HCT116 (cell line): ENCODE measurements around the gene ARMH3. TPM values are rescaled to one million over a fixed set of nuclear protein-coding genes. Genes with fewer than 3 reads are reported as not detected.

Experiments
- ATAC-seq: fragments of 200-7000 bp; cut with Tn5 transposase; 2 replicates; pipeline ENCODE4 v1.9.1; 2020; ENCODE audit warnings: mild to moderate bottlenecking, moderate library complexity
- BruUV-seq: library from RNA; stranded (reverse); fragments of 400-500 nt; replicated peaks from 2 replicates; lab custom pipeline; 2021; lab: Mats Ljungman, UMichigan
- CTCF ChIA-PET: fragments of 300-600 bp; sonication (Branson Sonifier 250); formaldehyde crosslinking; loops from one replicate; lab custom pipeline; 2021; ENCODE audit warnings: antibody characterized with exemption; lab: Charles Lee
- POLR2A ChIA-PET: fragments of 300-600, 350-600 bp; sonication (Branson Sonifier 250); formaldehyde crosslinking; loops from one replicate; lab custom pipeline; 2021; ENCODE audit warnings: antibody characterized with exemption; lab: Charles Lee
- RAD21 ChIA-PET, 2 experiments: fragments of 300-600 bp; sonication (Branson Sonifier 250); formaldehyde crosslinking; loops; one replicate each; lab custom pipeline; 2023; ENCODE audit warnings: low total read pairs in 2 of 2; ENCODE audit not compliant: uncharacterized antibody in 2 of 2, unreplicated experiment in 2 of 2, low non-redundant PET in 1 of 2; lab: Charles Lee
- DNase-seq: peaks from one replicate; pipeline ENCODE4 v3.0.0-alpha.2; 2010; ENCODE audit warnings: low read depth, low spot score
- H2AFZ ChIP-seq: fragments of 200-600 bp; shearing (Covaris generic), sonication (generic); 2 replicates; pipeline ENCODE4 v1.6.1; 2017; ENCODE audit warnings: low read depth, mixed run types, mixed read lengths, antibody characterized with exemption, low read length; ENCODE audit not compliant: poor library complexity, severe bottlenecking
- H3K27ac ChIP-seq: 2 replicates; pipeline ENCODE4 v1.5.1; 2012; ENCODE audit warnings: low read depth, low read length
- H3K27me3 ChIP-seq: fragments of 200-600 bp; sonication (generic); 2 replicates; pipeline ENCODE4 v1.6.1; 2016; ENCODE audit warnings: mixed run types, low read length, mixed read lengths; ENCODE audit not compliant: insufficient read depth
- H3K36me3 ChIP-seq, 2 experiments: fragments of 200-500 bp in 1 of 2; fragments of 200-600 bp in 1 of 2; sonication (Bioruptor generic) in 1 of 2; sonication (generic) in 1 of 2; 2 replicates each; pipeline versions ENCODE4 v1.5.1 to v1.6.1; 2014 to 2016; ENCODE audit warnings: low read length in 2 of 2, inconsistent platforms in 1 of 2, mixed read lengths in 1 of 2, mixed run types in 1 of 2; ENCODE audit not compliant: insufficient read depth in 2 of 2, control insufficient read depth in 1 of 2
- H3K4me1 ChIP-seq, 2 experiments: fragments of 200-600 bp in 1 of 2; sonication (generic) in 1 of 2; 2 replicates each; pipeline versions ENCODE4 v1.5.1 to v1.6.1; 2012 to 2017; ENCODE audit warnings: low read length in 2 of 2, inconsistent platforms in 1 of 2, mild to moderate bottlenecking in 1 of 2, mixed read lengths in 1 of 2, mixed run types in 1 of 2, moderate library complexity in 1 of 2; ENCODE audit not compliant: insufficient read depth in 2 of 2, control insufficient read depth in 1 of 2
- H3K4me2 ChIP-seq: fragments of 200-600 bp; sonication (generic); 2 replicates; pipeline ENCODE4 v1.6.1; 2017; ENCODE audit warnings: mixed run types, low read length, mixed read lengths
- H3K4me3 ChIP-seq, 2 experiments: fragments of 200-600 bp in 1 of 2; sonication (generic) in 1 of 2; replicated peaks in 1 of 2; 2 replicates each; pipeline ENCODE4 v1.5.1; 2011 to 2016; ENCODE audit warnings: low read length in 2 of 2, control low read depth in 1 of 2, low read depth in 1 of 2, mild to moderate bottlenecking in 1 of 2, mixed read lengths in 1 of 2, mixed run types in 1 of 2
- H3K79me2 ChIP-seq: fragments of 200-600 bp; sonication (generic); 2 replicates; pipeline ENCODE4 v1.6.1; 2017; ENCODE audit warnings: mild to moderate bottlenecking, mixed run types, low read length, moderate library complexity, mixed read lengths; ENCODE audit not compliant: insufficient read depth
- H3K9ac ChIP-seq: fragments of 200-600 bp; sonication (generic); 2 replicates; pipeline ENCODE4 v1.6.1; 2016; ENCODE audit warnings: low read length, mixed read lengths
- H3K9me2 ChIP-seq: fragments of 200-600 bp; sonication (generic), shearing (Covaris generic); 2 replicates; pipeline ENCODE4 v1.6.1; 2017; ENCODE audit warnings: mixed run types, mild to moderate bottlenecking, moderate library complexity; ENCODE audit not compliant: insufficient read depth
- H3K9me3 ChIP-seq, 2 experiments: fragments of 200-500 bp in 1 of 2; fragments of 200-600 bp in 1 of 2; sonication (Bioruptor generic) in 1 of 2; sonication (generic) in 1 of 2; 2 replicates each; pipeline ENCODE4 v1.6.1; 2014 to 2017; ENCODE audit warnings: low read length in 2 of 2, mixed read lengths in 2 of 2, inconsistent platforms in 1 of 2, low read depth in 1 of 2, mild to moderate bottlenecking in 1 of 2, mixed run types in 1 of 2, moderate library complexity in 1 of 2; ENCODE audit not compliant: control insufficient read depth in 1 of 2, insufficient read depth in 1 of 2
- H4K20me1 ChIP-seq: fragments of 200-600 bp; sonication (generic), shearing (Covaris generic); 2 replicates; pipeline ENCODE4 v1.6.1; 2017; ENCODE audit warnings: mixed run types, mild to moderate bottlenecking, moderate library complexity; ENCODE audit not compliant: insufficient read depth
- ATF3 ChIP-seq: IDR thresholded peaks from 2 replicates; pipeline ENCODE4 v1.6.1; 2012
- EZH2phosphoT487 ChIP-seq: fragments of 200-600 bp; IDR thresholded peaks from 2 replicates; pipeline ENCODE4 v1.6.1; 2018; ENCODE audit warnings: antibody characterized with exemption, borderline replicate concordance
- JUND ChIP-seq: IDR thresholded peaks from 2 replicates; pipeline ENCODE4 v1.6.1; 2012
- MAX ChIP-seq: IDR thresholded peaks from 2 replicates; pipeline ENCODE4 v1.6.1; 2012
- POLR2AphosphoS5 ChIP-seq: IDR thresholded peaks from 2 replicates; pipeline ENCODE4 v1.6.1; 2011; ENCODE audit warnings: mild to moderate bottlenecking, low read depth, low read length, moderate library complexity
- RAD21 ChIP-seq: IDR thresholded peaks from 2 replicates; pipeline ENCODE4 v1.6.1; 2012; ENCODE audit warnings: low read depth, mild to moderate bottlenecking
- REST ChIP-seq: IDR thresholded peaks from 2 replicates; pipeline ENCODE4 v1.6.1; 2012; ENCODE audit warnings: low read depth
- YY1 ChIP-seq: IDR thresholded peaks from 2 replicates; pipeline ENCODE4 v1.6.1; 2011; ENCODE audit warnings: low read length, low read depth, moderate library complexity, mild to moderate bottlenecking; ENCODE audit not compliant: insufficient replicate concordance; ENCODE audit errors: extremely low read depth
- ZBTB33 ChIP-seq: IDR thresholded peaks from 2 replicates; pipeline ENCODE4 v1.6.1; 2011; ENCODE audit warnings: mild to moderate bottlenecking, low read length, moderate library complexity; ENCODE audit not compliant: insufficient replicate concordance; ENCODE audit errors: extremely low read depth
- ZNF274 ChIP-seq: fragments of 200-500 bp; sonication (Bioruptor generic); IDR thresholded peaks from 2 replicates; pipeline ENCODE4 v1.6.1; 2014; ENCODE audit warnings: mild to moderate bottlenecking, low read depth, low read length, inconsistent platforms
- intact Hi-C: fragments of 100-400 bp; cut with micrococcal nuclease; formaldehyde crosslinking; loops from 2 replicates; pipeline ENCODE4 v1.10.0; 2022
- total RNA-seq: library from RNA; stranded (reverse); gene quantifications from one replicate; pipeline ENCODE4 v1.2.1, GENCODE V29; 2021; ENCODE audit not compliant: unreplicated experiment

The ARMH3 gene
- total RNA-seq, 1 experiment from 2014 or later: 30.4 TPM

GRCh38 chr10:101824736-101825135 lies 231.2 kb downstream of the ARMH3 start (continued):
- TF ChIP-seq POLR2AphosphoS5 (no peak), JUND (no peak), YY1 (no peak)

GRCh38 chr10:101818872-101819633 lies 236.9 kb downstream of the ARMH3 start:
- H3K4me3 ChIP-seq: peak overlapping the region; percentile 87 to 96
- intact Hi-C loops: loop anchor here (5.0 kb wide), 1 partner anchor 37 kb away; the partner anchor contains the start of gene NPM3
- no peak for DNase-seq
- peaks cover 26% of the 10 kb centered on the region; the same call in 1 of the 2 replicates for H4K20me1 ChIP-seq
- H3K79me2 ChIP-seq: peaks cover 57% of the 10 kb centered on the region
- peak overlapping the region; percentile 97 for H3K9ac ChIP-seq
- BruUV-seq: TSS peak; percentile 80
- RAD21 ChIA-PET: interaction anchor here (0.9 to 2.0 kb wide), 3 partner anchors 21 to 191 kb away, joined by 3 to 9 read pairs (median 8); partner anchors contain the start of gene NPM3 (in 1 of the 2)
- peak overlapping the region; percentile 87 for H3K4me2 ChIP-seq
- peak overlapping the region; percentile 81 for H3K27ac ChIP-seq
- peak overlapping the region; percentile 3 for H2AFZ ChIP-seq
- H3K9me3 ChIP-seq: no peaks in the 10 kb centered on the region
- H3K36me3 ChIP-seq: no peaks in the 10 kb centered on the region; a peak in 1 of 4 replicates
- H3K27me3 ChIP-seq: no peaks in the 10 kb centered on the region
- no peak for TF ChIP-seq POLR2AphosphoS5
- no peak for TF ChIP-seq ATF3
- no peak for TF ChIP-seq REST
- TF ChIP-seq EZH2phosphoT487: no peak
- no peak for TF ChIP-seq MAX
- no peak for TF ChIP-seq YY1
- no peak for TF ChIP-seq ZBTB33
- no peak for TF ChIP-seq RAD21
- no peak for TF ChIP-seq ZNF274
- TF ChIP-seq JUND: no peak
- peak; percentile 55 for ATAC-seq
- POLR2A ChIA-PET: interaction anchor here (0.7 to 1.9 kb wide), 10 partner anchors 8 to 191 kb away, joined by 3 to 10 read pairs (median 5); partner anchors contain the start of gene NPM3
- H3K9me2 ChIP-seq: no peaks in the 10 kb centered on the region
- CTCF ChIA-PET: interaction anchor here (0.7 to 2.0 kb wide), 11 partner anchors 8 to 605 kb away, joined by 3 to 19 read pairs (median 5); partner anchors contain the start of gene NPM3
- peaks cover 18 to 31% of the 10 kb centered on the region in 2 experiments for H3K4me1 ChIP-seq
